HepG2 (cell line): ENCODE measurements around the gene MON1A. TPM values are rescaled to one million over a fixed set of nuclear protein-coding genes. Genes with fewer than 3 reads are reported as not detected.

ENCODE experiments used
- ARNT ChIP-seq: fragments of 450-650 bp; IDR thresholded peaks from 2 replicates; pipeline ENCODE4 v1.6.1; 2017
- ATF4 ChIP-seq, 2 experiments: fragments of 450-650 bp in 1 of 2; sonication (generic) in 1 of 2; formaldehyde crosslinking; IDR thresholded peaks; 2 replicates each; pipeline versions ENCODE4 v1.5.0 to v1.8.0; 2020 to 2022; ENCODE audit warnings: mild to moderate bottlenecking in 1 of 2, missing genetic modification reagents in 1 of 2
- MIER3 ChIP-seq: IDR thresholded peaks from 2 replicates; pipeline ENCODE4 v1.6.1; 2016; ENCODE audit warnings: missing compliant biosample characterization, borderline replicate concordance
- MTA1 ChIP-seq: sonication (generic); formaldehyde crosslinking; IDR thresholded peaks from 2 replicates; pipeline ENCODE4 v1.4.0; 2020; ENCODE audit warnings: missing genetic modification reagents, mild to moderate bottlenecking, borderline replicate concordance
- NFE2L1 ChIP-seq: sonication (generic); formaldehyde crosslinking; IDR thresholded peaks from 2 replicates; pipeline ENCODE4 v1.4.0; 2020; ENCODE audit warnings: missing genetic modification reagents, mild to moderate bottlenecking, borderline replicate concordance
- NFE2L2 ChIP-seq: fragments of 150-350 bp; IDR thresholded peaks from 2 replicates; pipeline ENCODE4 v1.6.1; 2014; ENCODE audit warnings: low read length
- NFKBIZ ChIP-seq: IDR thresholded peaks from 2 replicates; pipeline ENCODE4 v1.6.1; 2018; ENCODE audit warnings: missing genetic modification reagents, missing compliant biosample characterization
- PHF8 ChIP-seq: sonication (generic); formaldehyde crosslinking; IDR thresholded peaks from 2 replicates; pipeline ENCODE4 v1.5.0; 2020; ENCODE audit warnings: missing genetic modification reagents
- POGK ChIP-seq: sonication (generic); formaldehyde crosslinking; conservative IDR thresholded peaks from 2 replicates; pipeline ENCODE4 v1.8.0; 2022; ENCODE audit warnings: mild to moderate bottlenecking, moderate library complexity, missing genetic modification reagents
- POLR2A ChIP-seq, 2 experiments: IDR thresholded peaks; 2 replicates each; pipeline ENCODE4 v1.6.1; 2011; ENCODE audit warnings: low read depth in 2 of 2, low read length in 2 of 2, mild to moderate bottlenecking in 1 of 2, moderate library complexity in 1 of 2; ENCODE audit not compliant: insufficient read depth in 1 of 2
- SMARCE1 ChIP-seq: fragments of 450-650 bp; IDR thresholded peaks from 2 replicates; pipeline ENCODE4 v1.6.1; 2017; ENCODE audit warnings: borderline replicate concordance
- SRY ChIP-seq: sonication (generic); formaldehyde crosslinking; IDR thresholded peaks from 2 replicates; pipeline ENCODE4 v1.8.0; 2022; ENCODE audit warnings: mild to moderate bottlenecking, missing genetic modification reagents
- ZBTB39 ChIP-seq: sonication (generic); formaldehyde crosslinking; IDR thresholded peaks from 2 replicates; pipeline ENCODE4 v1.5.0; 2020; ENCODE audit warnings: missing genetic modification reagents
- ZFP36L1 ChIP-seq: sonication (generic); formaldehyde crosslinking; IDR thresholded peaks from 2 replicates; pipeline ENCODE4 v1.8.0; 2022; ENCODE audit warnings: mild to moderate bottlenecking, missing genetic modification reagents, moderate library complexity
- ZNF629 ChIP-seq: sonication (generic); formaldehyde crosslinking; conservative IDR thresholded peaks from 2 replicates; pipeline ENCODE4 v1.5.0; 2020; ENCODE audit warnings: missing genetic modification reagents
- ZNF724P ChIP-seq: sonication (generic); formaldehyde crosslinking; IDR thresholded peaks from 2 replicates; pipeline ENCODE4 v1.8.0; 2022; ENCODE audit warnings: missing genetic modification reagents, borderline replicate concordance
- polyA plus RNA-seq, 8 experiments: library from polyadenylated mRNA; depleted of rRNA in 3 of 8; stranded (reverse) in 7 of 8; unstranded in 1 of 8; fragments of >200 nt; fragmentation: Illumina TruSeq in 4 of 8; extraction: Trizol in 4 of 8; gene quantifications; 2 replicates each; pipeline versions ENCODE4 v1.2.1 to v1.2.3, GENCODE V29; 2011 to 2016; ENCODE audit warnings: low read depth in 4 of 8, missing spikeins in 1 of 8, mixed read lengths in 1 of 8; ENCODE audit not compliant: insufficient read depth in 1 of 8
- total RNA-seq, 5 experiments: library from RNA; depleted of rRNA; stranded (reverse); fragments of >200 nt; fragmentation: Illumina TruSeq; extraction: Trizol; gene quantifications; 2 replicates each; pipeline ENCODE4 v1.2.3, GENCODE V29; 2016; ENCODE audit warnings: low read depth in 1 of 5
- TF ChIP-seq, protein P1 (sequence below): sonication (generic); formaldehyde crosslinking; IDR thresholded peaks from 2 replicates; pipeline ENCODE4 v1.4.0; 2020; ENCODE audit warnings: mild to moderate bottlenecking, missing genetic modification reagents
- TF ChIP-seq, protein P2 (sequence below): IDR thresholded peaks from 2 replicates; pipeline ENCODE4 v1.6.1; 2016; ENCODE audit warnings: missing compliant biosample characterization, missing genetic modification reagents, borderline replicate concordance
- TF ChIP-seq, protein P3 (sequence below): sonication (generic); formaldehyde crosslinking; IDR thresholded peaks from 2 replicates; pipeline ENCODE4 v1.8.0; 2022; ENCODE audit warnings: mild to moderate bottlenecking, missing genetic modification reagents; ENCODE audit not compliant: insufficient replicate concordance

The MON1A gene
- total and polyA plus RNA-seq, 2 of the 13 experiments (the other 11 are each of a cell fraction or from before 2014, with no cell fraction given): 4.6 to 9.0 TPM

DNA sequence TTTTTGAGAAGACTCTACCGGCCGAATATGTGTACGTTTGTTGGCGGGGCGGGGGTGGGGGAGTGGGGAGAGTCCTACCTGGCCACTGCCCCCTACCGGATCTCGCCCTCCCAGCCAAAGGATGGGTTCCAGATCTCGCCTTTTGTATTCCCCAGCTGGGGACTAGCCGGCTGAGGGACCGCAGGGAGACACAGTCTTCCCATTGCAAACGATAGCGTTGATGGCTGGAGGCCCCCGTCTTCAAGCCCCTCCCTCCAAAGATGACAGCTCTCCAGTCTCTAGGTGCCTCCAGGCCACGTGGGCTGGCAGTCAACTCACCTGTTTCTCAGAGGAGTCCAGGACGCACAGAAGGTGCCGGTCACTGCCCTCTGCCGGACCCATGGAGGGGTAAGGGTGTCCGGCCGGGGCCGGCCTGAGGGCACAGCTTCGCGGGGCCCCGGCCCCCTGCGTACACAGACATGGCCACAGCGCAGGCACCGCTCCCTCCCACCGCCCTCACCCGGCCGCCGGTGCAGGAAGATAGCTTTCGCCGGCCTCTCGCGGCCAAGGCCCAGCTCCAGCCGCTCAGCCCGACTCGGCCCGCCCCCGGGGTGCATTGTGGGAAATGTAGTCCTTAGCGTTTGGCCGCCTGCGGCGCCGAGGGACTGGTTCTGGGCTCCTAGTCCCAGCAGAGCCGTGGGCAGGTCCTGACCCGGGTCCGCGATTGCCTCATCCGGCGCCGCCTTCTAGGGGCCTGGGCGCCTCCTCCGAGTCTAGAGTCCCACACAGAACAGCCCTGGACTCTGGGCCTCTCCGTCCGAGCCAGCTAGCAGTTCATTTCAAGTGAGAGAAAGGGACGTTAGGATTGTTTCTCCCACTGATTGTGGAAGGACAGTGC is at the start of gene MON1A (continued):
- peak; percentile 65 for TF ChIP-seq SRY (CRISPR knock-in tag)
- TF ChIP-seq ATF4 (CRISPR knock-in tag; IDR thresholded peaks at IDR 0.05): peak in 1 of 2 experiments; percentile 97; a peak in 2 of 4 replicates
- TF ChIP-seq, protein P1, sequence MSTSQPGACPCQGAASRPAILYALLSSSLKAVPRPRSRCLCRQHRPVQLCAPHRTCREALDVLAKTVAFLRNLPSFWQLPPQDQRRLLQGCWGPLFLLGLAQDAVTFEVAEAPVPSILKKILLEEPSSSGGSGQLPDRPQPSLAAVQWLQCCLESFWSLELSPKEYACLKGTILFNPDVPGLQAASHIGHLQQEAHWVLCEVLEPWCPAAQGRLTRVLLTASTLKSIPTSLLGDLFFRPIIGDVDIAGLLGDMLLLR (CRISPR knock-in tag): no peak; the same call in 1 of the 2 replicates
- TF ChIP-seq POLR2A (IDR thresholded peaks at IDR 0.05; ENCODE audit: insufficient read depth in 1 of 2, low read depth in 2 of 2, low read length in 2 of 2): peak; percentile 64 to 79
- TF ChIP-seq ZNF629: no peak; the same call in 1 of the 2 replicates
- TF ChIP-seq, protein P2, sequence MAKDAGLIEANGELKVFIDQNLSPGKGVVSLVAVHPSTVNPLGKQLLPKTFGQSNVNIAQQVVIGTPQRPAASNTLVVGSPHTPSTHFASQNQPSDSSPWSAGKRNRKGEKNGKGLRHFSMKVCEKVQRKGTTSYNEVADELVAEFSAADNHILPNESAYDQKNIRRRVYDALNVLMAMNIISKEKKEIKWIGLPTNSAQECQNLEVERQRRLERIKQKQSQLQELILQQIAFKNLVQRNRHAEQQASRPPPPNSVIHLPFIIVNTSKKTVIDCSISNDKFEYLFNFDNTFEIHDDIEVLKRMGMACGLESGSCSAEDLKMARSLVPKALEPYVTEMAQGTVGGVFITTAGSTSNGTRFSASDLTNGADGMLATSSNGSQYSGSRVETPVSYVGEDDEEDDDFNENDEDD (CRISPR knock-in tag): peak; percentile 46; the same call in 1 of the 2 replicates
- peak; percentile 77 for TF ChIP-seq POGK (CRISPR knock-in tag)
- TF ChIP-seq MTA1 (CRISPR knock-in tag): peak; percentile 73; the same call in 1 of the 2 replicates
- peak; percentile 39; the same call in 1 of the 2 replicates for TF ChIP-seq ZFP36L1 (CRISPR knock-in tag)
- TF ChIP-seq NFE2L2: no peak
- TF ChIP-seq ZNF724P (CRISPR knock-in tag): no peak
- TF ChIP-seq PHF8 (CRISPR knock-in tag): peak; percentile 89
- TF ChIP-seq, protein P3, sequence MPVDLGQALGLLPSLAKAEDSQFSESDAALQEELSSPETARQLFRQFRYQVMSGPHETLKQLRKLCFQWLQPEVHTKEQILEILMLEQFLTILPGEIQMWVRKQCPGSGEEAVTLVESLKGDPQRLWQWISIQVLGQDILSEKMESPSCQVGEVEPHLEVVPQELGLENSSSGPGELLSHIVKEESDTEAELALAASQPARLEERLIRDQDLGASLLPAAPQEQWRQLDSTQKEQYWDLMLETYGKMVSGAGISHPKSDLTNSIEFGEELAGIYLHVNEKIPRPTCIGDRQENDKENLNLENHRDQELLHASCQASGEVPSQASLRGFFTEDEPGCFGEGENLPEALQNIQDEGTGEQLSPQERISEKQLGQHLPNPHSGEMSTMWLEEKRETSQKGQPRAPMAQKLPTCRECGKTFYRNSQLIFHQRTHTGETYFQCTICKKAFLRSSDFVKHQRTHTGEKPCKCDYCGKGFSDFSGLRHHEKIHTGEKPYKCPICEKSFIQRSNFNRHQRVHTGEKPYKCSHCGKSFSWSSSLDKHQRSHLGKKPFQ (CRISPR knock-in tag): peak; percentile 52
- peak; percentile 64; the same call in 1 of the 2 replicates for TF ChIP-seq MIER3 (CRISPR knock-in tag)
- TF ChIP-seq ARNT: no peak
- no peak for TF ChIP-seq NFE2L1
- no peak for TF ChIP-seq NFKBIZ (CRISPR knock-in tag)
- no peak for TF ChIP-seq ZBTB39 (CRISPR knock-in tag)
- no peak for TF ChIP-seq SMARCE1
